Measurements from ENCODE around the gene POU2F1.

The POU2F1 gene

GRCh38 chr1:167209044-167209443 lies 11.6 kb upstream of the POU2F1 start:
- no peak for TF ChIP-seq CTCF (IDR thresholded peaks at IDR 0.05; ENCODE audit: low read depth, low read length)
- no peak for DNase-seq (ENCODE audit: low read depth, low spot score)
- H3K4me3 ChIP-seq (ENCODE audit: low read depth, low read length): no peak overlapping the region
- in situ Hi-C loops (cut with HindIII; ENCODE audit: low sequenced_read_pairs): no loop called here

GRCh38 chr1:167210966-167211674 lies 9.6 kb upstream of the POU2F1 start:
- TF ChIP-seq CTCF (IDR thresholded peaks at IDR 0.05; ENCODE audit: low read depth, low read length): no peak
- in situ Hi-C loops (cut with HindIII; ENCODE audit: low sequenced_read_pairs): no loop called here
- DNase-seq (ENCODE audit: low read depth, low spot score): no peak
- no peak overlapping the region for H3K4me3 ChIP-seq (ENCODE audit: low read depth, low read length)

- H3K4me3 ChIP-seq (ENCODE audit: low read depth, low read length): no peak overlapping the region
- in situ Hi-C loops (cut with HindIII; ENCODE audit: low sequenced_read_pairs): no loop called here
- DNase-seq (ENCODE audit: low read depth, low spot score): no peak
- no peak for TF ChIP-seq CTCF (IDR thresholded peaks at IDR 0.05; ENCODE audit: low read depth, low read length)
Measured at GRCh38 chr1:167212025-167212424, 8.7 kb upstream of the POU2F1 start.

- TF ChIP-seq CTCF (IDR thresholded peaks at IDR 0.05; ENCODE audit: low read depth, low read length): no peak
- in situ Hi-C loops (cut with HindIII; ENCODE audit: low sequenced_read_pairs): no loop called here
Measured at GRCh38 chr1:167216809-167217208, 3.9 kb upstream of the POU2F1 start.

GRCh38 chr1:167219194-167219593 lies 1.5 kb upstream of the POU2F1 start:
- peak overlapping the region; percentile 84 for H3K4me3 ChIP-seq (ENCODE audit: low read depth, low read length)
- no peak for TF ChIP-seq CTCF (IDR thresholded peaks at IDR 0.05; ENCODE audit: low read depth, low read length)
- DNase-seq (ENCODE audit: low read depth, low spot score): no peak
- in situ Hi-C loops (cut with HindIII; ENCODE audit: low sequenced_read_pairs): no loop called here

More at GRCh38 chr1:167216809-167217208, 3.9 kb upstream of the POU2F1 start:
- H3K4me3 ChIP-seq (ENCODE audit: low read depth, low read length): no peak overlapping the region
- DNase-seq (ENCODE audit: low read depth, low spot score): no peak

- DNase-seq (ENCODE audit: low read depth, low spot score): peak; percentile 65
- H3K4me3 ChIP-seq (ENCODE audit: low read depth, low read length): peak overlapping the region; percentile 84
- peak; percentile 5 for TF ChIP-seq CTCF (IDR thresholded peaks at IDR 0.05; ENCODE audit: low read depth, low read length)
- in situ Hi-C loops (cut with HindIII; ENCODE audit: low sequenced_read_pairs): no loop called here
Measured at GRCh38 chr1:167219646-167220536, 795 bp upstream of the POU2F1 start.

Data from astrocyte of the spinal cord (primary cell).